ENCODE measurements around the gene PWWP3B. TPM values are rescaled to one million over a fixed set of nuclear protein-coding genes. Genes with fewer than 3 reads are reported as not detected.
"Not testable (repeated sequence)": the region's sequence is repeated elsewhere in the genome, so short reads cannot be mapped to it uniquely, and the experiment has no call there.

Gene PWWP3B
- 1 to 10 TPM; 1.3 to 2.6 (median 1.4) TPM for polyA plus RNA-seq

DNA sequence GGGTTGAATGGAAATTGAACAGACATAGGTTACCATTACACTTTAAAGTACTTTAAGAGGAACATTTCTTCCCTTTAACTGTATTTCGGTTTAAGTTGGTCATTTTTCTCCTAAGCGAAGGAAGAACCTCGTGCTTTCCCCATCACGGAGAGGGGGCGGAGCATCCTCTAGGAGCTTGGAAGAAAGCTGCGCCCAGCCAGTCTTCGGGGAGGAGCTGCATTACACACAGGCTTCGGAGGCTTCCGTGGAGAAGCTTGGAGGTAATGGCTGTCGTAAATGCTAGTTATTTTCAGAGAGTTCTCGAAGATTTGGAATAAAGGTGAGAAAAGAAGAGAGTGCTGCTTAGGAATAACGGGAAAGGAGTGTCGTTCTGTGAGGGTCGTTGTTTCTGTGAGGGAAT lies at the start of gene PWWP3B:
TSS of gene PWWP3B (plus strand) at position 199 of the 400 bp plus-strand sequence. CDS start 37,128 bp downstream, outside the sequence.
- 0 to 27% (median 6%) methylated on average over 14 of the region's 14 CpGs for WGBS, 3 donors

DNA sequence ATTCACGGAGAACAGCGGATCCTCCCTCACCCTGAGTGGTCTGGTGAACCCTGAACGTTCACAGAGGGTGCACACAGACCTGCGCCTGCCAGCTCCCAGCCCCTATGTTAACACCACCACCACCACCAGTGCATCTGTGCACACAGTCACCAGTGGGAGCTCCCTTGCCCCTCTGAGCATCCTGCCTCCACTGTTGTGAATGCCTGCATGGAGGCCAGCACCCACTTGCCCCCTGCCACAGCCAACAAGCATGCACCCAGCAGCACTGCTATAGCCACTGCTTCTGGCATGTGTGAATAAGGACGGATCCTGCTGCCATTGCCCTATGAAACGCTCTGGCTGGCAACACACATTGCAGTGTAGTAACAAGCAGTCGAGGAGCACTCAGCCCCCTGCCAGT lies 29.1 kb upstream of the PWWP3B start:
- no peak overlapping the region for H3K27ac ChIP-seq (ENCODE audit: low read depth, low read length)
- 81 to 83% (median 82%) methylated on average over 7 of the region's 7 CpGs for WGBS, 3 donors

More for the DNA sequence above, at the start of gene PWWP3B:
- no peak within 1 kb of the TSS for H3K27ac ChIP-seq (ENCODE audit: low read depth, low read length)

DNA sequence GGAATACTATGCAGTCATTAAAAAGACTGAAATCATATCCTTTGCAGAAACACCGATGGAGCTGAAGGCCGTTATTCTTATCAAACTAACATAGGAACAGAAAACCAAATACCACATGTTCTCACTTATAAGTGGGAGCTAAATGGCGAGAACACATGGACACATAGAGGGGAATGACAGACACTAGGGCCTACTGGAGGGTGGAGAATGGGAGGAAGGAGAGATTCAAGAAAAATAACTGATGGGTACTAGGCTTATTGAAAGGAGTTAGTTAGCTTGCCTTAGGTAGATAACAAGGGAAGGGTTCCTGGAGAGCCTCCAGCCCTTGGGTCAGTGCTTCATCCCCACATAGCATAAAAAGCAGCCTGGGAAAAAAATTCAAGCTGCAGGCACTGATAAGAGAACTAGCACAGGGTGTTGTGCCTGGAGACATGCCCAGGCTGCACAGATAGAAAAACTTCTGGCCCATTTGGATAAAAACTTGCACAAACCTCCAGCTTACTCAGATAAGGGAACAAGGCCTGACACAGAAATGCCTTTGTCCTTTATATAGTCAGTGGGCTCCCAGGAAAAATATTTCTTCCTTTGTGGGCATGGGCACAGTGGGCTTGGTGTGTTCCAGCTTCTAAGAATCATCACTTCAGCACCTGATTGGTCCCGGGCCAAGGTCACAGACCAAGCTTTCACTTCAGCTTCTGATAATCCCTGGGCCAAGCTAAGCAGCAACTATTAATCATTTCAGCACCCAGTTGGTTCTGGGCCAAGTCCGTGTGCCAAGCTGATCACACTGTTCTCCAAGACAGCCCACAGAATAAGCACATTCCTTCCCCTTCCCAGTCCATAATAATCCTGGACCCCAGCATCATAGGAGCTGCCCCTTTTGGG lies 23.1 kb upstream of the PWWP3B start:
- no peak overlapping the region for H3K27ac ChIP-seq (ENCODE audit: low read depth, low read length)
- 21 to 61% (median 34%) methylated on average over 5 of the region's 5 CpGs for WGBS, 3 donors

DNA sequence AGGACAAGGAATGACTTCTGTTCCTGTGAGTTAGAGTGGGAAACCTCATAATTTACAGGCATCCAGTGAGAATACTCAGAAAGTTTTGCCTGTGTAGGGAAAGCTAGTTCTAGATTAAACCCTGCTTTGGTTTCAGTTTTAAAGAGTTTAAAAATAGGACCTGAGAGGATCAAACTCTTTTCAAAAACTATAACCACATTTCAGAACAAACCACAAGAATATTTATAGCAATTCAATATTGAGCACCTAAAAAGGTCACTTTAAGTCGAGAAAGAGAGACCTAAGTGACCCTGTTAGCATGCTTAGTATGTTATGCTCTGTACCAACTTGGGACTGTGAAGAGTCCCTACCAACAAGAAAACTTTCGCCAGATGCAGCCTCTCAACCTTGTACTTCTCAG lies 17.4 kb upstream of the PWWP3B start:
- H3K27ac ChIP-seq (ENCODE audit: low read depth, low read length), result no peak overlapping the region
- whole genome bisulfite sequencing, 3 donors, result 48 to 87% (median 59%) methylated on average over 2 of the region's 2 CpGs

DNA sequence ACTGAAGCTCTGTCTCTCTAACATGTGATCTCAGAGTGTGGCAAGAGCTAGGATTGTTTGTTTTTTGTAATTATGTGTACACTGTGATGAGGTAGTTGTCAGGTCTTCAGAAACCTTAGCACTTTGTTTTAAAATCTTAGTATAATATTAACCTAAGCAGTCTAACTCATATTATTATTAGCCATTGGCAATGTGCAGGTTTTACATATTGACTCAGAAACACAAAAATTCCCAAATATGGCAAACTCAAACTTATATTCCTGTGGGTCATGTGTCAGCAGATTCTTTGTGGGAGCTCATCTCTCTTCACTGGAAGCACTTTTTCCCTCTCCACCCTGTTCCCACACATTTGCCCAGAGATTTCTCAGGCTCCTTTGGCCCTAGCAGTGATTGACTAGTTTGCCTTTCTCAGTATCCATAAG lies 8.2 kb upstream of the PWWP3B start:
- H3K27ac ChIP-seq (ENCODE audit: low read depth, low read length), result no peak overlapping the region

DNA sequence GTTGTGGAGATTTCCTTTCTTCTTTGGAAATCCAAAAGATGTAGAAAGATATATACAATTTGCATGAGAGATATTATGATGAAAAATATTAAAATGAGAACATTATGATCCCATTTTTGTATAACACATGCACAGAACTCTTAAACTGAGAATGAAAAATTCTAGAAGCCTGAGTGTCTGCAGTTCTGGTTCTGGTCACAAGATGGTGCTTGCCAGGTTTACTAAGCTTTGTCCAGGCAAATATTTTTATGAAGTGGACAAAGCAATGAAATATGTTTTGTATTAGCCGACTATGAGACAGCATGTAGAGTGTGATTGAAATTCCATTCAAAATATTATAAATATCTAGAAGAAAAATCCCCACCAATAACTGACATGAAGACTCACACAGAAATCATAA lies 2.2 kb downstream of the PWWP3B start:
- WGBS, 3 donors, result 14 to 28% (median 24%) methylated on average over 1 of the region's 1 CpG
- no peak overlapping the region for H3K27ac ChIP-seq (ENCODE audit: low read depth, low read length)

DNA sequence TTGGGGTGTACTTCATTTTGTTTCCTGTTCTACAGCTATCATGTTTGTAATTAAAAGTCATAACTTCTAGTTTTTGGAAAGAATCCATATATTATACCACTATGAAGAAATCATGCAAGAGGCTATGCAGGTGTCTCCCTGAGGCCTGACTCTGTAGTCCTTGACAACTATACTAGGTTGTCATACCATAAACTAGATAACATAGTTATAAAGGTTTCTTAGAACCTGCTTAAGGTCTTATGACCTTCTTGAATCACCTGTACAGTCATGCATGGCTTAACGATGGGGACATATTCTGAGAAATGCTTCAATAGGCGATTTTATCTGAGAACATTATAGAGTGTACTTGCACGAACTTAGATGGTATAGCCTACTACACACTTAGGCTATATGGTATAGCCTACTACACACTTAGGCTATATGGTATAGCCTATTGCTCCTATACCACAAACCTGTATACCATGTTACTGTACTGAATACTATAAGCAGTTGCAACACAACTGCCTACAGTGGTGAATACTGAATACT lies 3.3 kb downstream of the PWWP3B start:
- H3K27ac ChIP-seq (ENCODE audit: low read depth, low read length), result no peak overlapping the region
- WGBS, 3 donors, result 53 to 93% (median 84%) methylated on average over 3 of the region's 3 CpGs

DNA sequence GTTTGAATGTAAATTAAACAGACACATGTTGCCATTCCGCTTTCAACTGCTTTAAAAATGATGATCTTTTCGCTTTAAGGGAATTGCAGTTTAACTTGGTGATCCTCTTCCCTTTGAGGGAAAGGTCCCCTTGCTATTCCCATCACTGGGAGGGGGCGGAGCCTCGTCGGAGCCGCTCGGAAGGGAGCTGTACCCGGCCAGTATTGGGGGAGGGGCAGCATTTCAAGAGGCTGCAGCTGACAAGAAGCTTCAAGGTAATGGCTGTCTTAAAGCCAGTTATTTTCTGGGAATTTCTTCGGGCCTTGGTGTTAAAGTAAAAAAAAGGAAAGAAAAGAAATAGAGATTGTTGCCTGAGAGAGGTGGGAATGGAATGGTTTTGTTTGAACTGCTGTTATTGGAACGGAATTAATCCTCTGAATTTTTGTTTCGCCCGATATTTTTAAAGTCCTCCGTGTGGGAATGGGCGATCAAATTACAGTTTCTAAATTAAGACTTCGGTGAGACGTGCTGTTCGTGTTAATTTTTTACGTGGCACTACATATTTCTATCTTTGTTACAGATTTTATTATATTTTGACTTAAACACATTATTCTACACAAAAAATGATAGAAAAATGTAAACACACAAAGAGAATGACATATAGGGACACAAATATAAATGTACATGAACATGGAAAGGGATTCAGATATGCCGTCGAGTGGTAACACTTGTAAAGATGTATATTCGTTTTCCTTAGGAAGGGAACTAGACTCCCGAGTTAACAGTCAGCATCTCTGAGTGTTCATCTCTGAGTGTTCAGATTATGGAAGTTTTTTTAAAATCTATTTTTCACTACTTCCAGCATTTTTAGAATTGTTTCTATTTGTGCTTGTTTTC lies 9.2 kb downstream of the PWWP3B start:
- H3K27ac ChIP-seq (ENCODE audit: low read depth, low read length), result no peak overlapping the region
- WGBS, 3 donors, result 17 to 37% (median 19%) methylated on average over 22 of the region's 22 CpGs

DNA sequence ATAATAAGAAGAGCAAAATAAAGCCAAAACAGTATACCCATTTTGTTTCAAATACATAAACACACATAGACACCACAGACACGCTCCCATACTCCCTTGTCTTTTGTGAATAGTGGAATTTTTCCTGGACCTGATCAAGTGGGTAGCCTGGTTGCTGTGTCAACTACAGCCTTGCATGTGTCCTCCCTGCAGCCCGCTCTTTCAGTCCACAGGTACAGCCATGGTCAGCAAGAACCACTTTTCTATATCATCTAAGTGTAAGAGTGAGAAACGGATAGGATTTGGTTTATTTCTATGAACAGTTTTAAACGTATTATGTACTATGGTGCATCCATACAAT lies 9.8 kb downstream of the PWWP3B start:
- no peak overlapping the region for H3K27ac ChIP-seq (ENCODE audit: low read depth, low read length)
- WGBS, 3 donors, result 61 to 87% (median 77%) methylated on average over 4 of the region's 4 CpGs

DNA sequence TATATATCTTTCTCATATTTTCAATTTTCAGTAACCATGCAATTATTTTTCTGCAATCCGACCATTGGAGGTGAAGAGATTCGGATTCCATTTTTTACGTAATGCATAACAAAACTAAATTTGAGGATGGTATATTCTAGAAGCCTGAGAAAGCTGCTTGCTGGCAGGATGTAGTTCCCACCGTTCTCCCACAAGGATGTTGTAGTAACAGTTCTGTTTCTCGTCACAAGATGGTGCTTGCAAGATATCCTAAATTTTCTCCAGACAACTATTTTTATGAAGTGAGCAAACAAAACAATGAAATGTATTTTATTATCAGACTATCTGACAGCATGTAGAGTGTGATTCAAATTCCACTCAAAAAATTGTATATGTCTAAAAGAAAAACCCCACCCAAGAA lies 10.7 kb downstream of the PWWP3B start:
- WGBS, 3 donors, result 66 to 76% (median 68%) methylated on average over 5 of the region's 5 CpGs
- H3K27ac ChIP-seq (ENCODE audit: low read depth, low read length), result no peak overlapping the region

DNA sequence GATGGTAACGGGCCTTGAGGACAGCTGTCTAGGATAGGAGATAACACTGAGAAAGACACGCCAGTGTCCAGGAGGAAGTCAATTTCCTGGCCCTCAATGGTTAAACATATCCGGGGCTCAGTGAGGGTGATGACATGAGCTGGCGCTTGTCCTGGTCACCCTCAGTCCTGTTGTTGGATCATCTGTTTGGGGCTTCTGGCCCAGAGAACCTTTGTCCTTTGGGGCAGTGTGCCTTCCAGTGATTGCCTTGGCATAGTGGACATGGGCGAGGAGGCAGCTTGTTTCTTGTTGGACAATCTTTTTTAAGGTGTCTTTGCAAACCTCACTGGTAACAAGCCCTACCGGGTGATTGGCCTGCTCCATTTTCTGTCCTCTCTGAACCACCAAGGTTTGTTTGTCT lies 15.6 kb downstream of the PWWP3B start:
- WGBS, 3 donors, result 78 to 88% (median 82%) methylated on average over 5 to 6 of the region's 6 CpGs
- not testable (repeated sequence) for H3K27ac ChIP-seq (ENCODE audit: low read depth, low read length)

DNA sequence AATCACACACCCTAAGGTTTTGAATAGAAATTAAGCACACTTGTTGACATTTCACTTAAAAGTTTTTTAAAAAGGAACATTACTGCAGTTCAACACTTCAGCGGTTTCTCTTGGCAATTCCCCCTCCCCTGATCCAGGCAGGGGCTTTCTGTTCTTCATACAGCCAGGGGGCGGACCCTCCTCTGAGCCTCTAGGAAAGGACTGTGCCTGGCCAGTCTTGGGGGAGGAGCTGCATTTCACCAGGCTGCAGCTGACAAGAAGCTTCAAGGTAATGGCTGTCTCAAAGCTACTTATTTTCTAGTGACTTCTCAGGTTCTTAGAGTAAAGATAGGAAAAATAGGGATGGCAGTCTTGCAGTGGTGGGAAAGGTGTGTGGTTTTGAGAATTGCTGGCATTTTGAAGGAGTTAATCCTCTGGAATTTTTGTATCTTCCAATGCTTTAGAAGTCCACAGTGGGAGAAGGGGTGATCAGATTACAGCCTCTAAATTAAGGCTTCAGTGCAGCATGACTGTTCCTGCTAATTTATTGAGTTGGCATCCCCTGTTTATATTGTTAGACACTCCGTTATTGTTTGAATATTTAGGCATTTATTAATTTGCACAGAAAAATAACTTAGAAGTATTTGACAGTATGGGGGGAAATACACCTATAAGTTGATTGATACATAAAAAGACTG lies 33.5 kb downstream of the PWWP3B start:
- H3K27ac ChIP-seq (ENCODE audit: low read depth, low read length), result no peak overlapping the region
- WGBS, 3 donors, result 35 to 46% (median 41%) methylated on average over 3 of the region's 3 CpGs

DNA sequence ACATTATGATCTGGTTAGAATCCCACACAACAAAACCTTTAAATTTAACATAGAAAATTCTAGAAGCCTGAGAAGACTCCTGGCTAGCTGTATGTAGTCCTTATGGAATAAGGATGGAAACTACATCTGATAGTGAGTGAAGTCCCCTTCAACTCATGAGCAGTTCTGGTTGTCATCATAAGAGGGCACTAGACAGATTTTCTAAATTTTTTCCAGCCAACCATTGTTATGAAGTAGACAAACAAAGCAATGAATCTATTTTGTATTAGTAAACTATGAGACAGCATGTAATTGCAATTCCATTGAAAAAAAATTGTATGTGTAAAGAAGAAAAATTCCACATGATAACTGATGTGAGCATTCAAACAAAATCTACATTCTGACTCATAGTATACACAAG lies 35.2 kb downstream of the PWWP3B start:
- H3K27ac ChIP-seq (ENCODE audit: low read depth, low read length), result no peak overlapping the region

DNA sequence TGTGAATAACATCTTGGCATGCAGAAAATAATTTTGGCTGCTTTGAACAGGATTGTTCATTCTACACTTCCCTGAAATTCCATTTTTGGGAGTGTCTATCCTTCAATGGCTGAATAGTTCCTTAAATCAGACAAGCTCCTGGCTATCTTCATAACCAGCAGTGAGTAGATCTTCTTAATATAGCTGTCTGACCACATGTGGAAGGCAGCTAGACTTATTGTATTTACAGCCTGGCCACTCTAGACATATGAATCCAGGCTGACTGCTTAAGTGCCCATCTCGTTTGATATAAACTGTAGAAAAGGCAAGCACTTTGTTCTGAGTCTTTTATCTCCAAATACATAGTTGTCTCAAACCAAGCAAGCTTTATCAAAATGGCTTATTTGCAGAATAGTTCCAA lies 40.0 kb downstream of the PWWP3B start:
- 28 to 58% (median 49%) methylated on average over 1 of the region's 1 CpG for WGBS, 3 donors
- no peak overlapping the region for H3K27ac ChIP-seq (ENCODE audit: low read depth, low read length)

Other genes with a start within 250 kb of the PWWP3B start
- gene SERPINA7, start 129.6 kb upstream of the PWWP3B start, polyA plus RNA-seq, result under 1 TPM in 1 of 3 donors, not detected in 2; 0.17 TPM

Measured in adipose tissue (tissue), 3 donors.